ENCODE measurements around the gene RNU5D-1.
A peak's percentile ranks its signal among the peaks of the same experiment; 100 is the strongest.
"Not testable (repeated sequence)": the region's sequence is repeated elsewhere in the genome, so short reads cannot be mapped to it uniquely, and the experiment has no call there.

RNU5D-1 gene

DNA sequence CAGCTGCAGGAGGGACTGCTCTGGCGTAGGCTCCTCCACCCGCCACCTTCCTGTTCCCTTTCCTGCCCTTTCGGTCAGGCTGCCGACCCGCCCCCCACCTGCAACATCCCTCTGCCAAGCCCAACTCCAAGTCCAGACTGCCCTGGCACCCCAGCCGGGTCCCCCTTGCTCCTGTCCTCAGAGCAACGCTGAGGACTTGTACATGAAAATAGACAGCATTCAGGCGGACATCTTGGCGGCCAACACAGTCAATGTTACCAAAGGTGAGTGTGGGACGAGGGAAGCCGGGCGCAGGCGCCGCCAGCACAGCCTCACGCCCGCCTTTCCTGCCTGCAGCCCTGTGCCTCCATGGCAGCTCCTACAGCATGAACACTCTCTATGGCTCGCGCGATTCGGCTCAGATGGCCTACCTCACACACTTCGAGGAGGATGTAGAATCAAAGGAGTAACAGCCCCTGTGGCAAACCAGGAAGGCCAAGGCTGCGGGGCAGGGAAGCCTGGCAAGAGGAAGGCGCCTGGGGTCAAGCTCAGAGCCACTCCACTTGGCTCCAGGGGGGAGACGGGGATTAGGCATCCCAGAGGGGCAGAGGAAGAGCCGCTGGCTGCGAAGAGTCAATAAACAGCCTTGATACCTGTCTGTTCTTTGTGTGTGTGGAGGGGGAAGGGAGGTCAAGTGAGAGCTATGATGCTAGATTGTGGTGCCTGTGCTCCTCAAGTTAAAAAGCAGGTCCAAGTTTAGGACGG is 5.8 kb downstream of the RNU5D-1 start:
- no peak for FAIRE-seq

DNA sequence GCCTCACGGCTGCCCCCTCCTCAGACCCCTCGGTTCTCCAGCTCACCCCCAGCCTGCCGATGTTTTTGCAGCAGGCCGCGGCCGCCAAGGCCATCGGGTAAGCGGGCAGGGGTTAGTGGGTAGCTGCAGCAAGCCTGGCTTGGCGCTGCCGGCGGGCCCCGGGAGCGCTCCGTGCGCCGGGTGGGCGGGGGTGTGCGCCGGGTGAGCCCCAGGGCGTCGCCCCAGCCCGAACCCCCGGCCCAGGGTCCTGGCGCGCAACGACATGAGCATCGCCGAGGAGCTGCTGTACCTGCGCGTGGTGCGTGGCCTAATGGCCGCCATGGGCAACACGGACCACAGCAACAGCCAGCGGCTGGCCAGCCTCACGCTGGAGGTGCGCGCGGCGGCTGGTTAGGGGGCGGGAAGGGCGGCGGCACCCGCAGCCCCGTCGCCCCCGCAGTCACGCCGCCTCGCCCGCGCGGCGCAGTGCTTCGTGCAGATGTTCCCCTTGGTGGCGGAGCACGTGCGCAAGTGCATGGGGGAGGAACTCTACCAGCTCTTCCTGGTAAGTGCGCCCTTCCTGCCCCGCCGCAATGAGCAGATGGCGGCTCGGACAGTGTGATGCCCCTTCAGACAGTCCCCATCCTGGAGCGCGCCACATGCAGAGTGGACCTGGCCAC is 6.5 kb downstream of the RNU5D-1 start:
- no peak for FAIRE-seq

DNA sequence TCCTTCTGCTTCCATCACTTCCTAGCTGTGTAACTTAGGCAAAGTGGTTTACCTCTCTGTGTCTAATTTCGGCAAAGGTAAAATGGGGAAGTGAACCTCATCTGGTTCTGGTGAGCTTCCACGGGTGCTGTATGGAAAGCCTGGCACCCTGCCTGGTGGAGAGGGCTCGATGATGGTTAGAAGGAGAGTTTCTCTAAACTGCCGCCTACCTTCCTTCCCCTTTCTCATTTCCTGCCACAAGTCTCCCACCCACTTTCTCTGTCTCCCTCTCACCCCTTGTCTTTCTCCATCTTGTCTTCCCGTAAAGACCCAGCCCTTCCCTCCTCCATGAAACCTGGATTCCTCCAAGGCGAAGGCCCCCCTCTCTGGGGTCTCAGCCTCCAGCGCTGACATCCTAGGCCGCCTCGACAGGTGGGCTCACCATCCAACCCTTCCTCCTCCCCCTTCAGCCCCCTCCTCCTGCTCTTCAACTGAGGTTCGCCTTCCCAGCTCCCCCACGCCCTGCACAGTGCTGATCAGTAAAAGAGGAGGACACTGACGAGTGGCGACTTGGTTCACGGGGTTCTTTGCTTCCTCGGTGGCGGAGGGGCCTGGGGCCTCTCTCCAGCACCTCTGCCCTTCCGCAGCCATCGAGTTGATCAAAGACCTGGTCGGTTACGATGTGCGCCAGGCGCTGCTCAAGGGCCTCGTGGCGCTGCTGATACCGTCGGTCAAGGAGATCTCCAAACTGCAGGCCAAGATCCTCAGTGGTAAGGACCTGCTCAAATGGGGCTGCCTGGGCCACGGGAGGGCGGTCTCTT is 7.3 kb downstream of the RNU5D-1 start:
- FAIRE-seq, result no peak

GRCh38 chr1:44723064-44723463 is 7.9 kb downstream of the RNU5D-1 start:
- no peak for FAIRE-seq

DNA sequence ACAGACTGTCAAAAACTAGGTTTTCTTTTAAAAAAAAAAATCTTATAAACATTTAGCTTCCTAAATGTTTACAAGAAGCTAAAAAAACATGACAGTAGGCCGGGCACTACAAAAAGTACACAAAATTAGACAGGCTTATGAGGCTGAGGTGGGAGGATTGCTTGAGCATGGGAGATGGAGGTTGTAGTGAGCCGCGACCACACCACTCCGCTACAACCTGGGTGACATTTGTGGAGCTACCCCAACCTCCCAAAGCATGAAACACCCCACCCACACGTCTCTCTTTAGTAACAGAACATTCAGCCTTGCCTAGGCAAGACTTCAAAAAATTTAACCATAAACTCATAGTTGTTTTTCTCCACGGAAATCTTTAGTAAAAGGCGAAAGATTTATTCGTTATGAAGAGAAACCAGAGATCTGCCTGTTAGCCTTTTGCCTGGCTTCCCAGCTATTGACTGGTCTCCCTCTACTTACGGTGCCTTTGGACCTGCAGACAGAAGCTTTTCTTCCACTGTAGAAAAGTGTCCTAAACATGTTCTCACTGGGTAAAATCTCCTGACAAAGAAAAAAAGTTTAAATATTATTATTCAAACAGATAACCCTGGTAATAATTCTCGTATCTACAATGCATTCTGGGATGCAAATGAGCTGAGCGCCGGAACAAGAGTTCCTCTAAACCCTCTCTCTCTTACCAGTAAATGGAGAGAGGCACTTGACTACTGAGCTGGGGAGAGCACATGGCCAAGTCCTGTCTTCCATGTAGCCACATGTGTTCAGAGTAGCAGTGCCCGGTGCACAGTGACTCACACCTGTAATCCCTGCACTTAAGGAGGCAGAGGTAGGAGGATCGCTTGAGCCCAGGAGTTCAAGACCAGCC is 9.2 kb downstream of the RNU5D-1 start:
- FAIRE-seq, result peak; percentile 98

GRCh38 chr1:44720281-44720680 is 10.7 kb downstream of the RNU5D-1 start:
- no peak for FAIRE-seq

DNA sequence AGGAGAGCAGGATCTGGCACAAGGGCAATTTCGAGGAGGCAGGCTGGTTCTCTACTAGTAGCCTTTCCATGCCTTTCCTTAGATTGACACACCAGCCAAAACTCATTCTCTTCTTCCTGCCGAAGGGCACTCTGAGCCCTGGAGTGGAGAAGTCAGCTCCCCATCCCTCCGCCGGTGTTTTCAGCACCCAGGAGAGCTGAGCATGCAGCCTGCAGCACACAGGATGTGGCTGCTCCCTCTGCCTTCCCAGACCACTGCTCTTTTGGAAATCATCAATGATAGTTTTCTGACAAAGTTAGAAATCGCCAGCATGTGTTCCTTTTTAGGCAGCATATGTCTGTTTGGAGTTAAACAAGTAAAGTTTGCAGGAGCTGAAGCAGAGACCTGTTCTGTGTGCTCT is 11.7 kb downstream of the RNU5D-1 start:
- no peak for FAIRE-seq

- FAIRE-seq, result no peak
Observed at GRCh38 chr1:44718091-44718490, 12.9 kb downstream of the RNU5D-1 start.

- FAIRE-seq, result no peak
Observed at GRCh38 chr1:44717653-44718052, 13.3 kb downstream of the RNU5D-1 start.

DNA sequence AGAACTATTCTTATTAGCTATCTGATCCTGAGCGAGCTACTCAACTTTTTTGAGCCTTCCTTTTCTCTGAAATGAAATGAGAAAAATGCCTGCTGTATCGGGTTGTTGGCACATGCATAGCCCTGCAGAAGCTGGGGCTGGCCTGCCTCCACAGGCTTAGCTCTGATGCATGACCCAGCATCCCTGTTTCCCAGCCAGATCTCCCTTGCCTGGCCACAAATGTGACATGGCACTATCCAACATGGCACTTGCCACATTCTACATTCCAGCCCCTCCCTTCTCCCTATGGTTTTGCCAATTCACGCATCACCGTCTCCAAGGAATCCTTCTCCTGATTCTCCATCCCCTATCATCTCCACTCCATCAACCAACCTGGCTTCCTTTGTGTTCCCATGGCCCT is 13.8 kb downstream of the RNU5D-1 start:
- FAIRE-seq, result no peak

DNA sequence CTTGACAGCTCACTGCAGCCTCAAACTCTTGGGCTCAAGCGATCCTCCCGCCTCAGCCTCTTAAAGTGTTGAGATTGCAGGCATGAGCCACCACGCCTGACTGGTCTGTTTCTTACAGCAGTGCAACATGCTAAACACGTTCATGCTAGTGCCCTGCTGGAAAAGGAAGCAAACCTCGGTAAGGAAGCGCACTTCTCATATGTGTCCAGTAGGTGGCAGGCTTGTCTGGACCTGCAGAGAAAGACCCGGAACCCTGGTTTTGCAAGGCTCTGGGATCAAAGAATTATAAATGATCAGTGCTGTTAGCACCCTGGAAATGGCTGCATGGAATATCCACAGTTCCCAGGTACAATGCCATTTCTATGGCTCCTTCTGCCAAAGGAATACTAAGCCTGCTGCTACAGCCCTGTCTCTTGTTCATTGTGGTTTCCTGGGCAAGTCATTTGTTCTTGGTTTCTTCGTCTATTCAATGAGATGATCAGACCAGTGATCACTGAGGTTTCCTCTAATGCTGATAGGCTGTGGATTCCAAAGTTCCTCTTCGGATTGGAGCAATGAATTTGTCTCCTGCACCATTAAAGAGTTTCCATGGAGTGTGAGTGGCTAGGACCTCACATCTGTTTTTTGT is 15.9 kb downstream of the RNU5D-1 start:
- FAIRE-seq, result peak; percentile 62

- no peak for FAIRE-seq
Observed at GRCh38 chr1:44714532-44714931, 16.4 kb downstream of the RNU5D-1 start.

- FAIRE-seq, result no peak
Observed at GRCh38 chr1:44713321-44713781, 17.6 kb downstream of the RNU5D-1 start.

GRCh38 chr1:44707959-44708831 is 22.8 kb downstream of the RNU5D-1 start:
- FAIRE-seq, result no peak

- no peak for FAIRE-seq
Observed at GRCh38 chr1:44707112-44707881, 23.7 kb downstream of the RNU5D-1 start.

GRCh38 chr1:44705938-44706337 is 25.0 kb downstream of the RNU5D-1 start:
- no peak for FAIRE-seq

GRCh38 chr1:44705470-44705869 is 25.5 kb downstream of the RNU5D-1 start:
- no peak for FAIRE-seq

DNA sequence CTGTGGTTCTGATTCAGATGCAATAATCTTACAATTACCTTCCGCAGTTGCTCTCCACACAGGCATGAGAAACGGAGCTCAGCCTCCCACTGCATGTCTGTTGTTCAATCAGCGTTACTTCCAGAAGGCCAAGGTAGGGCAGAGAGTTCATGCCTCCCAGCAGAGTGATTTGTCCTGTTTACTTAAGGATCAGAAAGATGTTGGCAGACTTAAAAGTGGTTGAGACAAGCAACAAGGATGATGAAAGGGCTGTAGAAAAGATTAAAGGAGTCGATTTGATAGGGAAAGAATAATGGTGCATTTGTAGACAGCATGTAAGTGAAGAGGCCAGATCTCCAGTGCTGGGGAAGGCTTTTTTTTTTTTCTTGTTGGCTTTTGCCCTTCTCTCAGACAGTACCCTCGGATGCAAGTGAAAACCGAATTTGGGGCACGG is 29.8 kb downstream of the RNU5D-1 start:
- no peak for FAIRE-seq

GRCh38 chr1:44700573-44700972 is 30.4 kb downstream of the RNU5D-1 start:
- FAIRE-seq, result no peak

- FAIRE-seq, result not testable (repeated sequence)
Observed at GRCh38 chr1:44699375-44699774, 31.6 kb downstream of the RNU5D-1 start.

Data from G401.6 (cell line).